Activated T-cell treated with anti-CD3 and anti-CD28 coated beads, Interleukin-2, amount 50 U/mL, for 24 hours (primary cell): Measurements from ENCODE around the gene PHF3.
"Not testable (repeated sequence)": the region's sequence is repeated elsewhere in the genome, so short reads cannot be mapped to it uniquely, and the experiment has no call there.

Experiments used
- DNase-seq: peaks from one replicate; pipeline ENCODE4 v3.0.0-alpha.2; 2020
- H3K27ac Mint-ChIP-seq: 2 replicates; pipeline ENCODE4 v1.8.0; 2020; ENCODE audit warnings: mild to moderate bottlenecking, mixed read lengths
- H3K27me3 Mint-ChIP-seq: 2 replicates; pipeline ENCODE4 v1.8.0; 2020; ENCODE audit warnings: mixed read lengths
- H3K36me3 Mint-ChIP-seq: 2 replicates; pipeline ENCODE4 v1.8.0; 2020; ENCODE audit warnings: low read depth, mixed read lengths
- H3K4me1 Mint-ChIP-seq: 2 replicates; pipeline ENCODE4 v1.8.0; 2020; ENCODE audit warnings: low read depth, mixed read lengths
- H3K4me3 Mint-ChIP-seq: 2 replicates; pipeline ENCODE4 v1.8.0; 2020; ENCODE audit warnings: mild to moderate bottlenecking, moderate library complexity, mixed read lengths
- H3K9me3 Mint-ChIP-seq: 2 replicates; pipeline ENCODE4 v1.8.0; 2020; ENCODE audit warnings: mixed read lengths

PHF3 gene

GRCh38 chr6:63714091-63714490, 78.5 kb downstream of the PHF3 start:
- H3K4me3 Mint-ChIP-seq, result no peak overlapping the region
- peaks cover 62% of the 10 kb centered on the region for H3K36me3 Mint-ChIP-seq
- DNase-seq, result no peak
- no peaks in the 10 kb centered on the region for H3K27me3 Mint-ChIP-seq
- peaks cover 3% of the 10 kb centered on the region for H3K4me1 Mint-ChIP-seq
- H3K27ac Mint-ChIP-seq, result no peak overlapping the region
- H3K9me3 Mint-ChIP-seq, result no peaks in the 10 kb centered on the region

- Mint-ChIP-seq H3K4me3 (no peak overlapping the region), H3K36me3 (peaks cover 42% of the 10 kb centered on the region), H3K27ac (no peak overlapping the region), H3K27me3 (no peaks in the 10 kb centered on the region), H3K9me3 (no peaks in the 10 kb centered on the region), H3K4me1 (peaks cover 3% of the 10 kb centered on the region)
- DNase-seq, result no peak
Measured at GRCh38 chr6:63716169-63716568, 80.6 kb downstream of the PHF3 start.

DNA sequence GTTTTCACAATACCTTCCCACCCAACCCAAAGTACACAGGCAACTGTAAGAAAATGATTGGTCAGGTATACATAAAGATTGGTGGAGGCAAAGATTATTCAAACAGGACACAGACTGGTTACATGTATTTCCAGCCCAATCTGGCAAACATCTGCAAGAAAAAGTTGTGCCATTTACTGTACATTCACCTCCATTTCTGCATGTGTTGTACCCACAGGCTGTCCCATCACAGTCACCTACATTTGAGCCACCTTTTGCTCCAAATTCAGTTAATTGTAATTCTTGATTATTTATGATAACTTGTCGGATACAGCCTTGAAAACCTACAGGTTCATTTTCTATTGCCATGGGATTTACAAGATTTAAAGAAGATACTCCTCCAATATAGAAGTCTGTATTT, 85.6 kb downstream of the PHF3 start:
- H3K4me3 Mint-ChIP-seq, result no peak overlapping the region
- H3K27me3 Mint-ChIP-seq, result no peaks in the 10 kb centered on the region
- H3K36me3 Mint-ChIP-seq, result peaks cover 3% of the 10 kb centered on the region

DNA sequence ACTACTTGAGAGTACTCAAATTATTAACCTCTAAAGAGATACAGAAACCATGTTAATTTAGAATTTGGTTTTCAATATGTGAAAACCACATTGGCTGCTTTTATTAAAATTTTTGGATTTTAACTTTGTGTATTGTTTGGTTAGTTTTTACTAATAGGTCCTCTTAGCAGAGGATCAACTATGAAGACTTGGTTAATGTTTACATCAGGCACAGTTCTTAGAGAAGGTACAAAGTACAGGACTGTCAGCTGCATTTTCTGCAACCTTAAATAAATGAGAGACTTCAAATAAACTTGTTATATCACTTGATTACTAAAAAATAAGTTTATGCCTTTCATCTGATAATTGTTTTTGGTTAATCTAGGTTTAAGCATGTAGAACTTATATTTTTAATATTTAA, 89.1 kb downstream of the PHF3 start:
- no peak overlapping the region for H3K27ac Mint-ChIP-seq
- H3K36me3 Mint-ChIP-seq, result no peaks in the 10 kb centered on the region
- no peaks in the 10 kb centered on the region for H3K9me3 Mint-ChIP-seq
- H3K27me3 Mint-ChIP-seq, result no peaks in the 10 kb centered on the region
- DNase-seq, result no peak
- H3K4me3 Mint-ChIP-seq, result no peak overlapping the region
- no peaks in the 10 kb centered on the region for H3K4me1 Mint-ChIP-seq

More for the DNA sequence above, 85.6 kb downstream of the PHF3 start:
- no peak overlapping the region for H3K27ac Mint-ChIP-seq
- H3K4me1 Mint-ChIP-seq, result no peaks in the 10 kb centered on the region
- no peaks in the 10 kb centered on the region for H3K9me3 Mint-ChIP-seq
- DNase-seq, result no peak

- Mint-ChIP-seq H3K9me3 (peaks cover 2% of the 10 kb centered on the region), H3K4me1 (no peaks in the 10 kb centered on the region), H3K4me3 (no peak overlapping the region), H3K36me3 (no peaks in the 10 kb centered on the region), H3K27me3 (no peaks in the 10 kb centered on the region), H3K27ac (no peak overlapping the region)
- DNase-seq, result no peak
Measured at GRCh38 chr6:63730311-63730710, 94.7 kb downstream of the PHF3 start.

DNA sequence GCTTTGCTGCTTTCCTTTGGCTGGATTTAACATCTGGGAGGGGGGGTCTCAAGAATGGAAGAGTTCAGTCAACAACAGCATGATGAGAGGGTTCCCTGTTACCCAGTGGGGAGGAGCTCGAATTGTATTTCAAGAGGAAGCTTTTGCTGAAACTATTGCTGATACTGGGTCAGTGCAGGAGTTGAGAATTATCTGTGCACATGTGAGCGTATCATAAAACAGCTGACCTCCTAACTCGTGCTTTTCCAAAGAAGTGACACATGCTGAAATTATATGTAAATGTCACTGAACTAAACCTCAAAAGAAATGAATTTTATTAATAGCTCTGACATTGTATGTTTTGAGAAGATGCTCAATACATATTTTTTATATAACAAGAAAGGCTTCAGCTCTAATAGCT, 96.3 kb downstream of the PHF3 start:
- H3K9me3 Mint-ChIP-seq, result peaks cover 7% of the 10 kb centered on the region
- DNase-seq, result no peak
- H3K27ac Mint-ChIP-seq, result no peak overlapping the region
- H3K27me3 Mint-ChIP-seq, result no peaks in the 10 kb centered on the region
- no peaks in the 10 kb centered on the region for H3K4me1 Mint-ChIP-seq
- no peak overlapping the region for H3K4me3 Mint-ChIP-seq
- H3K36me3 Mint-ChIP-seq, result no peaks in the 10 kb centered on the region

- Mint-ChIP-seq H3K27me3 (no peaks in the 10 kb centered on the region), H3K4me1 (no peaks in the 10 kb centered on the region), H3K36me3 (no peaks in the 10 kb centered on the region), H3K4me3 (no peak overlapping the region), H3K27ac (no peak overlapping the region), H3K9me3 (peaks cover 7% of the 10 kb centered on the region)
- DNase-seq, result no peak
Measured at GRCh38 chr6:63732336-63732735, 96.7 kb downstream of the PHF3 start.

- Mint-ChIP-seq H3K27ac (no peak overlapping the region), H3K4me1 (no peaks in the 10 kb centered on the region), H3K36me3 (peaks cover 3% of the 10 kb centered on the region), H3K9me3 (peaks cover 7% of the 10 kb centered on the region), H3K4me3 (no peak overlapping the region), H3K27me3 (no peaks in the 10 kb centered on the region)
- no peak for DNase-seq
Measured at GRCh38 chr6:63734923-63735322, 99.3 kb downstream of the PHF3 start.

DNA sequence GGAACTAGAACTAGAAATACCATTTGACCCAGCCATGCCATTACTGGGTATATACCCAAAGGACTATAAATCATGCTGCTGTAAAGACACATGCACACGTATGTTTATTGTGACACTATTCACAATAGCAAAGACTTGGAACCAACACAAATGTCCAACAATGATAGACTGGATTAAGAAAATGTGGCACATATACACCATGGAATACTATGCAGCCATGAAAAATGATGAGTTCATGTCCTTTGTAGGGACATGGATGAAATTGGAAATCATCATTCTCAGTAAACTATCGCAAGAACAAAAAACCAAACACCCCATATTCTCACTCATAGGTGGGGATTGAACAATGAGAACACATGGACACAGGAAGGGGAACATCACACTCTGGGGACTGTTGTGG, 102.6 kb downstream of the PHF3 start:
- H3K27ac Mint-ChIP-seq, H3K9me3 Mint-ChIP-seq: not testable (repeated sequence)

GRCh38 chr6:63739094-63739687, 103.6 kb downstream of the PHF3 start:
- Mint-ChIP-seq H3K27ac (no peak overlapping the region), H3K27me3 (no peaks in the 10 kb centered on the region), H3K4me3 (no peak overlapping the region), H3K36me3 (peaks cover 3% of the 10 kb centered on the region), H3K4me1 (no peaks in the 10 kb centered on the region), H3K9me3 (peaks cover 7% of the 10 kb centered on the region)
- no peak for DNase-seq

More for the DNA sequence above, 102.6 kb downstream of the PHF3 start:
- H3K36me3 Mint-ChIP-seq, DNase-seq, H3K4me1 Mint-ChIP-seq, H3K27me3 Mint-ChIP-seq, H3K4me3 Mint-ChIP-seq: not testable (repeated sequence)

- H3K27ac Mint-ChIP-seq, result no peak overlapping the region
- peaks cover 3% of the 10 kb centered on the region for H3K36me3 Mint-ChIP-seq
- DNase-seq, result no peak
- H3K4me3 Mint-ChIP-seq, result no peak overlapping the region
- no peaks in the 10 kb centered on the region for H3K27me3 Mint-ChIP-seq
- peaks cover 1% of the 10 kb centered on the region for H3K9me3 Mint-ChIP-seq
- H3K4me1 Mint-ChIP-seq, result no peaks in the 10 kb centered on the region
Measured at GRCh38 chr6:63740709-63741108, 105.1 kb downstream of the PHF3 start.

GRCh38 chr6:63742060-63742459, 106.5 kb downstream of the PHF3 start:
- Mint-ChIP-seq H3K27me3 (no peaks in the 10 kb centered on the region), H3K27ac (no peak overlapping the region), H3K4me1 (no peaks in the 10 kb centered on the region), H3K36me3 (peaks cover 3% of the 10 kb centered on the region), H3K9me3 (no peaks in the 10 kb centered on the region), H3K4me3 (no peak overlapping the region)
- no peak for DNase-seq

- H3K27me3 Mint-ChIP-seq, result no peaks in the 10 kb centered on the region
- H3K36me3 Mint-ChIP-seq, result no peaks in the 10 kb centered on the region
- no peak overlapping the region for H3K4me3 Mint-ChIP-seq
Measured at GRCh38 chr6:63743691-63744090, 108.1 kb downstream of the PHF3 start.

GRCh38 chr6:63744810-63745209, 109.2 kb downstream of the PHF3 start:
- no peak overlapping the region for H3K4me3 Mint-ChIP-seq
- H3K4me1 Mint-ChIP-seq, result no peaks in the 10 kb centered on the region
- H3K27me3 Mint-ChIP-seq, result no peaks in the 10 kb centered on the region
- no peak overlapping the region for H3K27ac Mint-ChIP-seq
- DNase-seq, result no peak
- H3K9me3 Mint-ChIP-seq, result peaks cover 5% of the 10 kb centered on the region
- no peaks in the 10 kb centered on the region for H3K36me3 Mint-ChIP-seq

More at GRCh38 chr6:63743691-63744090, 108.1 kb downstream of the PHF3 start:
- peaks cover 5% of the 10 kb centered on the region for H3K9me3 Mint-ChIP-seq
- no peak overlapping the region for H3K27ac Mint-ChIP-seq
- no peak for DNase-seq
- no peaks in the 10 kb centered on the region for H3K4me1 Mint-ChIP-seq

GRCh38 chr6:63745784-63746183, 110.2 kb downstream of the PHF3 start:
- Mint-ChIP-seq H3K4me1 (no peaks in the 10 kb centered on the region), H3K4me3 (no peak overlapping the region), H3K27ac (no peak overlapping the region), H3K9me3 (peaks cover 5% of the 10 kb centered on the region), H3K36me3 (no peaks in the 10 kb centered on the region), H3K27me3 (no peaks in the 10 kb centered on the region)
- no peak for DNase-seq

DNA sequence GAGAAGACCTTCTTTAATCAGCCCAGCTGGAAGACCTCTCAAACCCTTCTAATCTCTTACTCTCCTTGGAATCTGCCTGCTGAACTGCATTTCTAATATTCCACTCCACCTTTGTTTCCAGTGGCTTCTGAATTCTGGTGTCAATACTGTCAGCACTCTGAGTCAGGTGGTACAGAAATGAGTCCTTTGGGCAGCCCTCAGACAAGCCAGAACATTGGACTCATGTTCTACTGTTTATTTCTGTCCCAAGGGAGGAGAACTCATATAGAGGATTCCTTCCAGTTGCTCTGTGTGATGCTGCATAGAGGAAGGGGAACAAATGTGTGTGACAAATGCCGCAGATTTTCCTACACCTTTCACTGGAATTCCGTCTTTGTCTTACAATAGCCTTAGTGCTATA, 114.8 kb downstream of the PHF3 start:
- no peaks in the 10 kb centered on the region for H3K4me1 Mint-ChIP-seq
- H3K27me3 Mint-ChIP-seq, result no peaks in the 10 kb centered on the region
- H3K27ac Mint-ChIP-seq, result no peak overlapping the region
- H3K36me3 Mint-ChIP-seq, result peaks cover 6% of the 10 kb centered on the region
- DNase-seq, result no peak
- no peak overlapping the region for H3K4me3 Mint-ChIP-seq
- H3K9me3 Mint-ChIP-seq, result peaks cover 6% of the 10 kb centered on the region
